ENCODE measurements around the gene PRRC2A.

- TF ChIP-seq CTCF (IDR thresholded peaks at IDR 0.05; ENCODE audit: poor library complexity, severe bottlenecking): no peak
- TF ChIP-seq EP300 (conservative IDR thresholded peaks at IDR 0.05; ENCODE audit: poor library complexity, severe bottlenecking): no peak
- TF ChIP-seq EZH2 (IDR thresholded peaks at IDR 0.05; ENCODE audit: borderline replicate concordance, insufficient read depth, low read length, poor library complexity, severe bottlenecking): no peak
- no peak for TF ChIP-seq TAF1 (IDR thresholded peaks at IDR 0.05; ENCODE audit: low read depth)
- no peak for TF ChIP-seq POLR2AphosphoS5 (IDR thresholded peaks at IDR 0.05)
- no peak for TF ChIP-seq SMC3 (conservative IDR thresholded peaks at IDR 0.05; ENCODE audit: poor library complexity)
- no peak for TF ChIP-seq REST (IDR thresholded peaks at IDR 0.05; ENCODE audit: borderline replicate concordance)
- no peak for TF ChIP-seq MXI1 (conservative IDR thresholded peaks at IDR 0.05; ENCODE audit: poor library complexity, severe bottlenecking)
These were observed 23.4 kb downstream of the PRRC2A start for GRCh38 chr6:31643818-31644454.

Data from neural cell (in vitro differentiated cells).